ENCODE data around the gene SLC5A1.

The SLC5A1 gene

DNA sequence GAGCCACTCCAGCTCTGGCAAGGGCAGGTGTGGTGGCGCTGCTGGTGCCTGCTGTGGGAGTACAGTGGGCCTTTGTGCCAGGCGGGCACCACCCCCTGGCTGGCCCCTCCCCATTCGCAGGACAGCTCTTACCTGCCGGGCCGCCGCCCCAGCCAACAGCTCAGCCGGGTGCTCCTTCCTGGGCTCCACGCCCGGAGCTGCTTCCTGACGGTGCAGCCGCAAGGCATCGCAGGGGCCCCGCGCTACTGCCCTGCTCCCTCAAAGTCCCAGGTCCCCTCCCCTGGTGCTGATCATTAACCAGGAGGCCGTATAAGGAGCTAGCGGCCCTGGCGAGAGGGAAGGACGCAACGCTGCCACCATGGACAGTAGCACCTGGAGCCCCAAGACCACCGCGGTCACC lies at the start of gene SLC5A1:
SLC5A1 (plus strand) TSS at position 338 of the 400 bp plus-strand sequence; CDS start at position 359, 21 bp downstream.
- DNase-seq, result no peak

DNA sequence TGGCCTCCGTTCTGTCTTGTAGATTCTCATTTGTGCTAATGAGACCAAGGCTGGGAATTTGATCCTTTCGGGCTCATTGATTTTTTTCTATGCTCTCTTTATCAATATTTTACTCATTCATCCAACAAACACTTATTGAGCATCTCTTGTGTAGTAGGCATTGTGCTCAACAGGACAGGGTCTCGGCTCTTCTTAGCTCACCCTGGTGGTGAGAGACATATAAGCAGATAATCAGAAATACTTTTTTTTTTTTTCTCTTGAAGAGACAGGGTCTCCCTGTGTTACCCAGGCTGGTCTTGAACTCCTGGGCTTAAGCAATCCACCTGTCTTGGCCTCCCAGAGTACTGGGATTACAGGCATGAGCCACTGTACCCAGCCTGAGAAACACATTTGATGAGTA lies 48.0 kb upstream of the SLC5A1 start:
- no peak for DNase-seq

DNA sequence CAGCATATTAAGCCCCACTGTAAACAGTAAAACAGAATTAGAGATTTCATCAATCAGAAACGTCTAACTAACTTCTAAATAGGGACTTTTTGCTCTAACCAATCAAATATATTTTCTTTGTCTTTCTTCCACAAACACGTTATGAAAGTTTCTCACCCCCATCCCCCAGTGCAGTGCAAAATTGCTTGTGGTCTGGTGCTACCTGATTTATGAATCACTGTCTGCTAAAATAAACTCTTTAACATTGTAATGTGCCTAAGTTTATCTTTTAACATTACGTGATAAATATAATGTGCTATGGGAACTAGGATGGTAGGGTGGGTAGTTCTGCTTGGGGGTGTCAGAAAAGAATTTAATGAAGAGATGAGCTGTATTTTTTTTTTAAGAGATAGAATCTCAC lies 47.3 kb upstream of the SLC5A1 start:
- DNase-seq, result no peak

DNA sequence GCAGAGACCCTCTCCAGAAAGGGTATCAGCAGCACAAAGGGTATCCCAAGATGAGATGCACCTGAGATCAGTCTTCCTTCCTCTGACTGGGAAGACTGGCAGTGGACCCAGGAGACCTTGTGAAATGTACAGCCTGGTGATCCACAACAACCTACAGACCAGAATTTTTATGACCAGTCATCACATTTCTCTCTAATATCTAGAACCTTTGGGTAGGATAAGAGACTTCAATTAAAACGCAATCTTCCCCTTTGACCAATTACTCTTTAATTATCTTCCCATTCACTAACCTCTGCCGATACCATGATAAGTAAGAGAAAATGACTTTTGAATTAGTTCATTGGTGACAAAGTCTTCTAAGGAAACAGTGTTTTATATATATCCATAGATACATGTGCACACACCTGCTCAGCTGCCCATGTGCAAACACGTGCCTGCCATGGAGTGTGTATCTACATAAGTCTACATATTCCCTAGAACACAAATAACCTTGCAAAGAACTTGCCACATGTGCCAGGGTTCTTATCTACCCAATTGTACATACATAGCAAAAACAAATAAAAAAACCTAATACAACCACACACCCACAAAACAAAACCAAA lies 44.2 kb upstream of the SLC5A1 start:
- DNase-seq, result no peak

DNA sequence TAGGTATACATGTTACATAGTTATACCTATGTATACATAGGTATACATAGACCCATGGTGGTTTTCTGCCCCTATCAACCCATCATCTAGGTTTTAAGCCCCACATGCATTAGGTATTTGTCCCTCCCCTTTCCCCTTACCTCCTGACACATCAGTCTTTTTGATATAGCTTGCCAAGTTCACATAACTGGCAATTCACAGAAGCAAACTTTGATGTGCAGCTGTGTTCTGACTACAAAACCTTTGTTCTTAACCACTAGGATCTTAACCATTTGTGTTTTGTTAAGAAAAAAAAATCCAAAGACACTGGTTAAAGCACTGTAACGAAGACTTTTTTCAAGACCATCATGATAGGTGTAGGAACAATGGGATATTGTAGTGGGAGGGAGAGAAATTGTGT lies 42.9 kb upstream of the SLC5A1 start:
- DNase-seq, result no peak

DNA sequence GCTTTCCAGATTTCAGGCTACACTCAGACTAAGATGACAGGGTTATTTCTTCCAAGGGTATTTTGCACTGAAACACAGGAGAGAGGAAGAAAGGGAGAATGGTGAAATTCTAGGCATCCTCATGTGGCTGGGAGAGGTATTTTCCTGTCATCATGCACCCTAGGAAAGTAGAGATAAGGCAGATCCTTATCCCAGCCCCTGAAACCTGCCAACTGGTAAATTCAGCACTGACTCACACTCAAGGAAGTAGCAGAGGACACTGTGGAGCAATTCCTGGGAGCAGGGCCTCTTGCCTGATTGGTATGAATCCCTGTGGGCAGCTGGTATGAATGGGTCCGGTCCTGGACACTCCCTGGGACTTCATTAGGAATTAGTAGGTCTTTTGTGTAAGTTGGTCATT lies 37.6 kb upstream of the SLC5A1 start:
- DNase-seq, result no peak

DNA sequence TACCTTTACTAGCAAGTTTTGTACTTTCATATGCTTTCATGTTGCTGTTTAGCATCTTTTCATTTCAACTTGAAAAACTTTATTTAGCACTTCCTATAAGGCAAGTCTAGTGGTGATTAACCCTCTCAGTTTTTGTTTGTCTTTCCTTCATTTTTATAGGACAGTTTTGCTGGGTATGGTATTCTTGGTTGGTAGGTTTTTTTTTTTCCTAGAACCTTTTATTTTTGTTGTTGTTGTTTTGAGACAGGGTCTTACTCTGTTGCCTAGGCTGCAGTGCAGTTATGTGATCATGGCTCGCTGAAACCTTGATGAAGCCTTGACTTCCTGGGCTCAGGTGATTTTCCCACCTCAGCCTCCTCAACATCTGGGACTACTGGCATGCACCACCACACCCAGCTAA lies 29.9 kb upstream of the SLC5A1 start:
- DNase-seq, result no peak

DNA sequence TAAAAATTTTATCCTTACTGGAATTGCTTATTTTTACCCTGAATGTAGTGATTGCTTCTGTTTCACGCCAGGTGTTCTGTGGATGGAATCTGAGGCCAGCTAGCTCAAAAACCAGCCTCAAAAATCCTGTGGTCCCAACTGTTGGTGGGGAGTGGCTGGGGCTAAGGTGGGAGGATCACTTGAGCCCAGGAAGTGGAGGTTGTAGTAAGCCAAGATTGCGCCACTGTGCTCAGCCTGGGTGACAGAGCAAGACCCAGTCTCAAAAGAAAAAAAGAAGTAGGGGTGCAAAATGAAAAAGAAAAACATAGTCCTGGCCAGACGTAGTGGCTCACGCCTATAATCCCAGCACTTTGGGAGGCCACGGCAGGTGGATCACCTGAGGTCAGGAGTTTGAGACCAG lies 27.0 kb upstream of the SLC5A1 start:
- DNase-seq, result no peak

DNA sequence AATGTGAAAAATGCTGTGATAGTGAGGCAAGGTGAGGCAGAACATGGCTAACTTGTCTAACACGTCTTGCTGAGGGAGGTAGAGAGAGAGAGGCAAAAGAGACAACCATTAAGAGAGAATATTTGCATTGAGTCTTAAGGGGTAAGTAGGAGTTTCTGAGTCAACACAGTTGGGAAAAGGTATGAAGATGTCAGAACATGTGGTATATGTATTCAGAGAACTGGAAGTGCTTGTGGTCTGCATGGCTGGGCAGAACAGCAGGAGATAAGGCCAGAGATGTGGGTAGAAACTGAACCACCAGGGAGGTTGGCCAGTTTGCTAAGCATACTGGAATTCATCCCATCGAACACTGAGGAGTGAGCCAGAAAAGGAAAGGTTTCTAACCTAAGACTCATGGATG lies 25.0 kb upstream of the SLC5A1 start:
- DNase-seq, result no peak

DNA sequence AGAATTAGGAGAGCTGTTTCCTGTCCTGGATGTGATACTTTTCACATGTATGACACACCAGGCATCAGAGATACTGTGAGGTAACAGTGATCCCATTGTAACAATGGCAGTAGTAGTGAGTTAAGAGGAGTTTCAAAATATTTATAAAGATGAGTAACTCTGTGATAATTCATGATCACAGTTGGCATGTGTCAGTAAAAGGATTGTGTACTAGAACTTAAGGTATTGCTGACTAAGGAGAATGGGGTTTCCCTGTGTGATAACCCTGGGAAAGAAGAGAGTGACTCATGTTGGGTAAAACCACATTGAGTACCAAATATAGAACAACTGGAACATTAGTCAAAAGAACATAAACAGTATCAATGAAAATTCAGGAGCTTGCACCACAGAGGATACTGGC lies 22.9 kb upstream of the SLC5A1 start:
- DNase-seq, result no peak

DNA sequence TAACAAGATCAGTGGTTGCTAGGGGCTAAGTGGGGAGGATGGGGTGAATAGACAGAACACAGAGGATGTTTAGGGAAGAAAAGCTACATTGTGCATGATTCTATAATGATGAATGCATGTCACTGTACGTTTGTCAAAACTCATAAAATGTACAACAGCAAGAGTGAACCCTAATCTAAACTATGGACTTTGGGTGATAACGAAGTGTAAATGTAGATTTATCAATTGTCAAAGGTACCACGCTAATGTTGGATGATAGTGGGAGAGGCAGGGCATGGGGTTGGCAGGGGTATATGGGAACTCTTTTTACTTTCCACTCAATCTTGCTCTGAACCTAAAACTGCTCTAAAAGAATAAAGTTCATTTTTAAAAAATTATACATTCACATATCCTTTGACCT lies 21.3 kb upstream of the SLC5A1 start:
- no peak for DNase-seq

DNA sequence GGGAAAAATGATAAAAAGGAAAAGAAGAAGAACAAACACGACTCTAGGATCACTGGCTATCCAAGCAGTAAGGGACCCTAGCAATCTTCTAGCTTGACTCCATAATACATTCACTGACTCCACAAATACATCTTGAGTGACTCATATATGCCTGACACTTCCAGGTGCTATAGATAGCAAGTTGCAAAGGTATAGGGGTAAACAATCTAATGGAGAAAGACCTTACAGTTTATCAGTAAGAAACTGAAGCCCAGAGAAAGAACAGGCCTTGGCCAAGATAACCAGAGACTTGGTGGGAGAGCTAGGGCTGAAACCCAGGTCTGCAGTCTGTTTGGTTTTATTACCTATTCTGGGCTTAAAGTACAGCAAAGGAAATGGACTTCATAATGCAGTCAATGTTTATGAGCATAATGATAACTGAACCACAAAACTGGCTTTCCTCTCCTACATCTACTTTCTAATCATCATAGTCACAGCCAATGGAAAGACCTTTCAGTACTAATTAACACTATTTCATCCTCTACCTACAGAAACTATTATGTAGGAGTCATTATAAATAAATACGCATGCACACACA lies 19.7 kb upstream of the SLC5A1 start:
- no peak for DNase-seq

DNA sequence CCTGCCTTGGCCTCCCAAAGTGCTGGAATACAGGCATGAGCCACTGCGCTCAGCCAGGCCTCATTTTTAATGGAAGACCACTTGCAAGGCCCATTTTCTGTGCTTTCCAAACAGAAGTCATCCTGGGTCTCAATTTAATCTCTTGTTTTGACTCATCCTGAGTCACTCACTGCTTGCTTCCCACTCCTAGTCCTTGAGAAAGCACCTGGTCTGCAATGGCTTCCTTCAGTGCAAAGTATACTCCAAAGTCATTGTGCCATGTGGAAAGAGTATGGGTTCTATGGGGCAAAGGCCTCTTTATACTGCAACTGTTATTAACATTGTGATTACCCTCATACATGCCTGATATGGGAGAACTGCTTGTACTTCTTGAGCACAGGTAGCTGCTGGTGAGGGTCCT lies 18.3 kb upstream of the SLC5A1 start:
- DNase-seq, result no peak

DNA sequence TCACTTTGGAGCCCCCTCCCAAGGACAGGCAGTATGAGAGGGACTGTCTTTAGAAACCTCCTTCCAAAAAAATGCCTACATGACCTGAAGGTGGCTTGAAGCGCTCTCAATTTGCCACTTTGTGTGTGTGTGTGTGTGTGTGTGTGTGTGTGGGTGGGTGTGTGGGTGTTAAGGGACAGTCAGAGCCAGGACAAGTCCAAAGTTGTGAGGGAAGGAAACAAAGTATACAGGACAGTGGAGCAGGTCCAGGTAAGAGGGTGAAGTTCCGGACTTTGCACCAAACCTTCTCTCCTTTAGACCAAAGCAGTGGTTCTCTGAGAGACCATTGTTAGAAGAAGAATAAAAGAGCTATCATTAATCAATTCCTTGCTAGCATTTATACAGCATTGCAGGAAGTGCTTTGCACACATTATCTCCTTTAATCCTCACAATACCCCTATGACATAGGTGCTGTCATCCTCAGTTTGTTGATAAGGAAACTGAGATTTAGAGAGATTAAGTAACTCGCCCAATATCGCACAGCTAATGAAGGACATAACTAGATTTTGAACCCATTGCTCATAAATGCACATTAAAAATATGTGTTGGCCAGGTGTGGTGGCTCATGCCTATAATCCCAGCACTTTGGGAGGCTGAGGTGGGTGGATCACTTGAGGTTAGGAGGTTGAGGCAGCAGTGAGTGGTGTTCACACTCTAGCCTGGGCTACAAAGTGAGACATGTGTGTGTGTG lies 12.4 kb upstream of the SLC5A1 start:
- DNase-seq, result no peak

DNA sequence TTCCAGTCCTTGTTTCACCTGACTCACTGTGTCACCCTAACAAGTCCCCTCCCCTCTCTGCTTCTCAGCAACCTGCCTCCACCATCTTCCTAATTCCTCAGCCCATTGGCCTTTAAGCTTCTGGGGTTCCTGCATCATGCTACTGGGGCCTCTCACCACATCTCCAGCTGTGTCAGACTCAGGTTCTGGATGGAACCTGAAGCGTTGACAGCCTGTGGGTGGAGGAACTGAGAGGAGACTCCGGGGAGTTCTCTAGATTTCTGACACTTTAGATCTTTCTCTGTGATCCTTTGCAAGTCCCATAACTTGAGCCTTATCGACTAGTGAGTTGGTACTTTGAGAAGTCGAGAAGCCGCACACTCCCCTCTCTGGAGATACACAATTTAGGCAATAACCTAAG lies 11.6 kb upstream of the SLC5A1 start:
- DNase-seq, result no peak

DNA sequence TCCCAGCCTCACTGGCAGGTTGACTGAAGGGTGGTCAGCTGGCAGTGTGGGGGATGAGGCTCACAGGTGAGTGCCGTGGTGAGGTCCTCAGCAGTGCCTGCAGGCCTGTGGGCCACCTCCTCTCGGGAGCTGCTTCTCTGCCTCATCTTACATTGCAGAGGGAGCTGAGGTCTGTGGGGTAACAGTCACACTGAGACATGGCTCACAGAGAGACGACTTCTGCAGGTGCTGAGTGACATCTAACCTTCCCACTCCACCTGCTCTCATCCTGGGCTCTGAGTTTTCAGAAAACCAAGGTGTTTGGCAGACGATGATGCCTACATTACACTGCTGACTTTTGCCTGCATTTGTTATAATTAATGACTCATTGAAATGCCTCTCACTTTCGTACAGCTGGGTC lies 8.8 kb upstream of the SLC5A1 start:
- no peak for DNase-seq

DNA sequence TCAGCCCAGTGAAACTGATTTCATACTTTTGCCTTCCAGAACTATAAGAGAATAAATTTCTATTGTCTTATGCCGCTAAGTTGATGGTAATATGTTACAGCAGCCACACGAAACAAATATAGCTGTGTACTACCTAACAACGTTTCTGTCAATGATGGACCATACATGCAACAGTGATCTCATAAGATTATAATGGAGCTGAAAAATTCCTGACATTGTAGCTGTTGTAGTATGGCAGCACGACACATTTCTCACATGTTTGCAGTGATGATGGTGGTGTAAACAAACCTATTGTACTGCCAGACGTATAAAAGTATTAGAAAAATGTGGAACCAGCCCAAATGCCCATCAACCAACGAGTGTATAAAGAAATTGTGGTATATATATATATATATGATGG lies 5.8 kb upstream of the SLC5A1 start:
- no peak for DNase-seq

DNA sequence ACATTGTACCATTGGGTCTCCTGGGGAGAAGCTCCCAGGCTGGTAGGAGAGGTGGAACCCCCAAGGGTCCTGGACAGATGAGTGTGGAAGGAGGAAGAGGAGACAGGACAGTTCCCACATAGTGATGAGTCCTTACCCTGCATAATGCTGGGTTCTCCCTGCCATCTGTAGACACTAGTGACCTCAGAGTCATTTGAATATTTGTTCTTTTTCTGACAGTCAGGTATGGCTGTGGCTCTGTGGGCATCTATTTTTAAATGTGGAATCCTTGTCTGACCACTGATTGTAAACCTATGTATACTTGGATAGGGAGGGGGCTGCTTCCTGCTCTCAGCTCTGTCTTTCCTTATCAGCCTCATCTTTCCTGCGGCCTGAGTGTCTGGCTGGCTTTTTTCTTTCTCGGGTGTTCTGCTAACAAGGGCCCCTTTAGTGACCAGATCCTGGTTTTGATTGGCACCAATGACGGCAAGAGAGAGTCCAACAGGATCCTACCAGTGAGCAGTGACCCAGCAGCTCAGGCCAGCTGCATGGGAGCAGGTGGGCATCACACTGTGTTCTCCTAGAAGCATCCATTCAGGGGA lies 2.6 kb upstream of the SLC5A1 start:
- DNase-seq, result no peak

DNA sequence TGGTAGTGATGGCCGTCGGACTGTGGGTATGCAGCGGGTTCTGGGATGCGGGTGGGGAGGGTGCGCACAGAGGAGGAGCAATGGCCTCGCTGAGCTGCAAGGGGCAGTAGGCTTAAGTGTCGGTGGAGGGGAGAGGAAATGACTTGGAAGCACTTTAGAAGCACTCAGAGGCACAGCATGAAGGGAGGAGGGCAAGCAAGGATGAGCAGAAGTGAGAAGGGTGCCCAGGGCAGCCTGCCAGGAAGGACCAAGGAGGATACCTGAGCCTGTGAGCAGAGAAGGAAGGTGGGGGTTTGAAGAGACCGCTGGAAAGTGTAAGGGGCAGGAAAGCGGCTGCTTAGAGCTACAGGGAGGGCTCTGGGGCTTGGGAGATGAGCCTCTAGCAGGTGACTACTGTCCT lies 330 bp downstream of the SLC5A1 start:
- no peak for DNase-seq

DNA sequence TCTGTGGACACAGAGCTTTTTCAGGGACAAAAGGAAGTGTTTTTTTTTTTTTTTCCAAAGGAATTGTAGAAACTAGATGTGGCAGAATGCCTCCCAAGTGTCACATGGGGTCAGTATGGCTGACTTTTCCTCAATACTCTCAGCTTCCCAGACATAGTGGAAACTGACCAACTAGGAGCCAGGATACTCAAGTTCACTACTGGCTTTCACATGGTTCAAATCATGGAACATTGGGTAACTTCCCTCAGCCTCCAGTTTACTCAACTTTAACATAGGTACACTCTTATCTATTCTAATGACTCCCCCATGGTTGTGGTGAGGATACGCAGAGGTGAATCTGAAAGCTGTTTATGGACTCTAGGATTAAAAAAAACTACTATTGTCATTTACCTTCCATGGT lies 1.4 kb downstream of the SLC5A1 start:
- DNase-seq, result no peak

DNA sequence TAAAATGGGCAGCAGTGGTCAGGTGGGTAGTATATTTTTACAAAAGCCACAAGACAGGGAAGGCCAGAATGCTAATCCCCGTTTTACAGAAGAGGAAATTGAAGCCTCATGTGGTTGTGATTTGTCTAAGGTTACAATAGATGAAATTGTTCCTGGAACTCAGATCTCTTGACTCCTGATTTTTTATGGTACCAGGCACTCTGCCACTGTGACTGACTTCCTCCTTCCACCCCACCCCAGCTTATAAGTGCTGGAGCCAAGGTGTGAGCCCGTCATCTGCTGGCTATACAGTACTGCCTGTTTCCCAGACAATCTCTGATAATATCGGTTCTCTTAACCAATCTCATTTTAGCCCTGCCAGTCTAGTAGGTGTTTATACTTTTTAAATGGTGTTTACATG lies 1.9 kb downstream of the SLC5A1 start:
- no peak for DNase-seq

DNA sequence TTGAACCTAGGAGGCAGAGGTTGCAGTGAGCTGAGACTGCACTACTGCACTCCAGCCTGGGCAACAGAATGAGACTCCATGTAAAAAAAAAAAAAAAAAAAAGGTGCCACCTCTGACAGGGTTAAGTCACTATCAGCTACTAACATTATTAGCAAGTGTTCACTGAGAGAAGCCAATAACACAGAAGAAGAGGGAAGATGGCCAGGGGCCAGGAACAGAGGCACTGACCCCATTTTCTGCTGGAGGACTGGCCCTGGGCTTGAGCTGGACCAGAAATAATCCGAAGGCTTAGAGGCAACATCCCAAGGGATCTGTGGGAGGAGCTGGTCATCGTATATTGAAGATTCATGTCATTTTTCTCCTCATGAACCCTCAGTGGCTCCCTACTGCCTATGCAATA lies 5.0 kb downstream of the SLC5A1 start:
- no peak for DNase-seq

DNA sequence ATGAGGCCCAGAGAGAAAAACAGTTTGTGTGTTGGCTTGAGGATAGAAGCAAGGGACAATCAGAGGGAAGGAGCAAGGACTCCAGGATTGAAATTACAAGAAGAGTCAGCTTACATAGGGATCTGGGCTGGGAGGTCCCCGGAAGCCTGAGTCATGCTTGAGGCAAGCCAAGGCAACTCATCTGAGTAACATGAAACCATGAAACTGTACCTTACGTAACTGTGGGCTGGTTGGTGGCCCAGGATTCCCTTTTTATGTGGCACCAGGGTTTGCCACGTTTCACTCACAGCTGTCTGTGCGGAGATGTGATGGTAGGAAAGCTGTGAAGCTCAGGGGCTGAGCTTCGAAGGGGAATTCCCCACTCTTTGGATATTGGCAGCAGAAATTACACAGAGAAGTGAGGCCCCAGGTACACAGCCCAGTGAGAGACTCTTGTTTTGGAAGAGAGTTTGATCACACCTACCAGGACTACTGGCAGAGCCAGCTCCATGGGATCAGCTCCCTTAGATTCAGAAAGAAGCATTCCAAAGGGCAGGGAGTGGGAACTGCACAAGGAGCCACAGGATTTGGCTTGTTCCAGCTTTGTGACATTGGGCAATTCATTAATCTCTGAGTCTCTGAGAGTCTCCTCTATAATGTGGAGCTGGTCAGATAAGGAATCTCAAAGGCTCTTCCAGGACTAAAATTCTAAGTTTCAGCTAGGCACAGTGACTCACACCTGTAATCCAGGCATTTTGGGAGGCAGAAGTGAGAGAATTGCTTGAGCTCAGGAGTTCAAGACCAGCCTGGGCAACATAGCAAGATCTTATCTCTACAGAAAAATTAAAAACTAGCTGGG lies 7.8 kb downstream of the SLC5A1 start:
- peak; percentile 38 for DNase-seq

All from activated CD8-positive, alpha-beta memory T cell treated with anti-CD3 and anti-CD28 coated beads, Interleukin-2, amount 50 U/mL, for 4 hours (primary cell).